ENCODE data around the gene PHACTR3.

PHACTR3 gene

GRCh38 chr20:59735486-59735885, 131.1 kb downstream of the PHACTR3 start:
- TF ChIP-seq CTCF (IDR thresholded peaks at IDR 0.05; ENCODE audit: borderline replicate concordance, control extremely low read depth, extremely low read depth, insufficient read depth, missing control alignments) = no peak
- in situ Hi-C loops (cut with MboI; ENCODE audit: low sequenced_read_pairs, unreplicated experiment) = no loop called here
- no peak for DNase-seq (ENCODE audit: low spot score)

- TF ChIP-seq CTCF (IDR thresholded peaks at IDR 0.05; ENCODE audit: borderline replicate concordance, control extremely low read depth, extremely low read depth, insufficient read depth, missing control alignments) = no peak
- in situ Hi-C loops (cut with MboI; ENCODE audit: low sequenced_read_pairs, unreplicated experiment) = no loop called here
These were observed 131.6 kb downstream of the PHACTR3 start for GRCh38 chr20:59735917-59736316.

GRCh38 chr20:59736366-59736765, 132.0 kb downstream of the PHACTR3 start:
- in situ Hi-C loops (cut with MboI; ENCODE audit: low sequenced_read_pairs, unreplicated experiment) = no loop called here
- no peak for TF ChIP-seq CTCF (IDR thresholded peaks at IDR 0.05; ENCODE audit: borderline replicate concordance, control extremely low read depth, extremely low read depth, insufficient read depth, missing control alignments)
- DNase-seq (ENCODE audit: low spot score) = no peak

More at GRCh38 chr20:59735917-59736316, 131.6 kb downstream of the PHACTR3 start:
- DNase-seq (ENCODE audit: low spot score) = no peak

GRCh38 chr20:59737073-59737666, 132.8 kb downstream of the PHACTR3 start:
- in situ Hi-C loops (cut with MboI; ENCODE audit: low sequenced_read_pairs, unreplicated experiment) = no loop called here
- no peak for TF ChIP-seq CTCF (IDR thresholded peaks at IDR 0.05; ENCODE audit: borderline replicate concordance, control extremely low read depth, extremely low read depth, insufficient read depth, missing control alignments)
- DNase-seq (ENCODE audit: low spot score) = no peak

GRCh38 chr20:59737816-59738215, 133.5 kb downstream of the PHACTR3 start:
- no peak for DNase-seq (ENCODE audit: low spot score)
- no peak for TF ChIP-seq CTCF (IDR thresholded peaks at IDR 0.05; ENCODE audit: borderline replicate concordance, control extremely low read depth, extremely low read depth, insufficient read depth, missing control alignments)
- in situ Hi-C loops (cut with MboI; ENCODE audit: low sequenced_read_pairs, unreplicated experiment) = no loop called here

GRCh38 chr20:59738851-59739250, 134.5 kb downstream of the PHACTR3 start:
- in situ Hi-C loops (cut with MboI; ENCODE audit: low sequenced_read_pairs, unreplicated experiment) = no loop called here
- DNase-seq (ENCODE audit: low spot score) = no peak
- TF ChIP-seq CTCF (IDR thresholded peaks at IDR 0.05; ENCODE audit: borderline replicate concordance, control extremely low read depth, extremely low read depth, insufficient read depth, missing control alignments) = no peak
